Left lung (tissue), 10 donors: ENCODE measurements around the gene FOLR2. TPM values are rescaled to one million over a fixed set of nuclear protein-coding genes. Genes with fewer than 3 reads are reported as not detected.

Experiments
- ATAC-seq: fragments of 200-7000 bp; cut with Tn5 transposase; one replicate; pipeline ENCODE4 v1.9.1; 2020; ENCODE audit warnings: moderate library complexity
- DNase-seq, 4 donors: peaks; one replicate each; pipeline ENCODE4 v3.0.0-alpha.2; 2013 to 2020
- H3K27ac ChIP-seq, 2 donors: fragments of 200-600 bp; sonication (generic) in 1 of 2; one replicate each; pipeline versions ENCODE4 v1.5.0 to v1.8.0; 2020 to 2021
- H3K27me3 ChIP-seq, 2 donors: fragments of 200-600 bp; sonication (generic) in 1 of 2; one replicate each; pipeline versions ENCODE4 v1.5.0 to v1.8.0; 2020 to 2021
- H3K36me3 ChIP-seq, 2 donors: fragments of 200-600 bp; sonication (generic) in 1 of 2; one replicate each; pipeline versions ENCODE4 v1.5.0 to v1.8.0; 2020 to 2021
- H3K4me1 ChIP-seq, 2 donors: fragments of 200-600 bp; one replicate each; pipeline ENCODE4 v1.8.0; 2021
- H3K4me3 ChIP-seq, 2 donors: fragments of 200-600 bp; sonication (generic) in 1 of 2; one replicate each; pipeline versions ENCODE4 v1.5.0 to v1.8.0; 2020 to 2021; ENCODE audit warnings: mild to moderate bottlenecking in 1 of 2
- H3K9me3 ChIP-seq, 2 donors: fragments of 200-600 bp; sonication (generic) in 1 of 2; one replicate each; pipeline versions ENCODE4 v1.5.0 to v1.8.0; 2020 to 2021
- intact Hi-C, 2 donors: fragments of 100-400 bp; cut with DNase I; formaldehyde crosslinking; loops; one replicate each; pipeline versions ENCODE4 v1.11.2 to v1.14.2; 2022
- polyA plus RNA-seq, 6 donors: library from polyadenylated mRNA; unstranded; fragments of 120-200 nt; gene quantifications; one replicate each; pipeline ENCODE4 v1.2.1, GENCODE V29; 2013; ENCODE audit not compliant: insufficient read length in 6 of 6
- total RNA-seq, 2 donors: library from RNA; stranded (reverse); fragmentation: NEBNext Ultra II Directional; extraction: Animal tissue kit (Norgen Biotek cat#: 25700); gene quantifications; one replicate each; pipeline ENCODE4 v1.2.1, GENCODE V29; 2021
- TF ChIP-seq, protein P1 (sequence below), 2 donors: fragments of 200-600 bp; sonication (generic) in 1 of 2; IDR thresholded peaks; one replicate each; pipeline versions ENCODE4 v1.5.0 to v1.8.0; 2021; ENCODE audit warnings: antibody characterized with exemption in 2 of 2
- donor health status: DM: no; HTN: yes; CAD: no.
- donor health status: DM: no; HTN: no; CAD: no.

The FOLR2 gene
- total and polyA plus RNA-seq, 8 donors: 14.5 to 50.2 (median 17.8) TPM

GRCh38 chr11:72234514-72234830 is 17.9 kb downstream of the FOLR2 start:
- intact Hi-C loops: no loop called here
- H3K4me1 ChIP-seq: peaks cover 9 to 14% of the 10 kb centered on the region in 2 donors
- peaks cover 0 to 8% of the 10 kb centered on the region in 2 donors for H3K27me3 ChIP-seq
- no peaks in the 10 kb centered on the region for H3K9me3 ChIP-seq
- DNase-seq (no peak), ATAC-seq (no peak)
- TF ChIP-seq, protein P1, sequence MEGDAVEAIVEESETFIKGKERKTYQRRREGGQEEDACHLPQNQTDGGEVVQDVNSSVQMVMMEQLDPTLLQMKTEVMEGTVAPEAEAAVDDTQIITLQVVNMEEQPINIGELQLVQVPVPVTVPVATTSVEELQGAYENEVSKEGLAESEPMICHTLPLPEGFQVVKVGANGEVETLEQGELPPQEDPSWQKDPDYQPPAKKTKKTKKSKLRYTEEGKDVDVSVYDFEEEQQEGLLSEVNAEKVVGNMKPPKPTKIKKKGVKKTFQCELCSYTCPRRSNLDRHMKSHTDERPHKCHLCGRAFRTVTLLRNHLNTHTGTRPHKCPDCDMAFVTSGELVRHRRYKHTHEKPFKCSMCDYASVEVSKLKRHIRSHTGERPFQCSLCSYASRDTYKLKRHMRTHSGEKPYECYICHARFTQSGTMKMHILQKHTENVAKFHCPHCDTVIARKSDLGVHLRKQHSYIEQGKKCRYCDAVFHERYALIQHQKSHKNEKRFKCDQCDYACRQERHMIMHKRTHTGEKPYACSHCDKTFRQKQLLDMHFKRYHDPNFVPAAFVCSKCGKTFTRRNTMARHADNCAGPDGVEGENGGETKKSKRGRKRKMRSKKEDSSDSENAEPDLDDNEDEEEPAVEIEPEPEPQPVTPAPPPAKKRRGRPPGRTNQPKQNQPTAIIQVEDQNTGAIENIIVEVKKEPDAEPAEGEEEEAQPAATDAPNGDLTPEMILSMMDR (IDR thresholded peaks at IDR 0.05): no peak
- peaks cover 4 to 94% of the 10 kb centered on the region in 2 donors for H3K36me3 ChIP-seq
- H3K4me3 ChIP-seq: no peak overlapping the region
- no peak overlapping the region for H3K27ac ChIP-seq

GRCh38 chr11:72234920-72235319 is 18.3 kb downstream of the FOLR2 start:
- Histone ChIP-seq H3K4me3 (no peak overlapping the region), H3K4me1 (peaks cover 11 to 19% of the 10 kb centered on the region in 2 donors), H3K27ac (no peak overlapping the region), H3K9me3 (no peaks in the 10 kb centered on the region), H3K36me3 (peaks cover 4 to 90% of the 10 kb centered on the region in 2 donors), H3K27me3 (peaks cover 0 to 12% of the 10 kb centered on the region in 2 donors)
- ATAC-seq (no peak), DNase-seq (no peak)
- TF ChIP-seq, protein P1 (IDR thresholded peaks at IDR 0.05): no peak
- intact Hi-C loops: no loop called here

GRCh38 chr11:72235351-72236057 is 18.9 kb downstream of the FOLR2 start:
- intact Hi-C loops: no loop called here
- Histone ChIP-seq H3K27me3 (peaks cover 6 to 18% of the 10 kb centered on the region in 2 donors), H3K4me3 (no peak overlapping the region), H3K27ac (no peak overlapping the region), H3K4me1 (peaks cover 16 to 25% of the 10 kb centered on the region in 2 donors), H3K9me3 (no peaks in the 10 kb centered on the region), H3K36me3 (peaks cover 4 to 84% of the 10 kb centered on the region in 2 donors)
- ATAC-seq (no peak), DNase-seq (no peak)
- TF ChIP-seq, protein P1 (IDR thresholded peaks at IDR 0.05): no peak

GRCh38 chr11:72236083-72236697 is 19.6 kb downstream of the FOLR2 start:
- H3K9me3 ChIP-seq: no peaks in the 10 kb centered on the region
- TF ChIP-seq, protein P1 (IDR thresholded peaks at IDR 0.05): no peak
- H3K4me3 ChIP-seq: no peak overlapping the region
- H3K4me1 ChIP-seq: peaks cover 17 to 31% of the 10 kb centered on the region in 2 donors
- no peak overlapping the region for H3K27ac ChIP-seq
- DNase-seq (no peak), ATAC-seq (no peak)
- H3K36me3 ChIP-seq: peaks cover 1 to 77% of the 10 kb centered on the region in 2 donors
- peaks cover 13 to 25% of the 10 kb centered on the region in 2 donors for H3K27me3 ChIP-seq
- intact Hi-C loops: no loop called here

GRCh38 chr11:72236774-72237111 is 20.1 kb downstream of the FOLR2 start:
- intact Hi-C loops: no loop called here
- Histone ChIP-seq H3K4me3 (no peak overlapping the region), H3K9me3 (no peaks in the 10 kb centered on the region), H3K36me3 (peaks cover 0 to 72% of the 10 kb centered on the region in 2 donors), H3K27me3 (peaks cover 17 to 31% of the 10 kb centered on the region in 2 donors), H3K4me1 (peaks cover 17 to 31% of the 10 kb centered on the region in 2 donors), H3K27ac (no peak overlapping the region)
- DNase-seq (no peak), ATAC-seq (no peak)
- TF ChIP-seq, protein P1 (IDR thresholded peaks at IDR 0.05): no peak
